Peyer's patch (tissue), 4 donors: ENCODE measurements around the gene PLAC8.

Experiments used
- POLR2A ChIP-seq, 2 donors: fragments of 450-650 bp; IDR thresholded peaks; one replicate each; pipeline ENCODE4 v1.5.1; 2017; ENCODE audit warnings: antibody characterized with exemption in 2 of 2, mild to moderate bottlenecking in 2 of 2, moderate library complexity in 2 of 2
- TF ChIP-seq, protein P1 (sequence below), 6 experiments: fragments of 450-650 bp in 4 of 6; fragments of 200-600 bp in 2 of 6; sonication (generic) in 1 of 6; IDR thresholded peaks; one replicate each; pipeline ENCODE4 v1.5.1; 2017 to 2019; ENCODE audit warnings: antibody characterized with exemption in 6 of 6, mild to moderate bottlenecking in 3 of 6, moderate library complexity in 1 of 6

DNA sequence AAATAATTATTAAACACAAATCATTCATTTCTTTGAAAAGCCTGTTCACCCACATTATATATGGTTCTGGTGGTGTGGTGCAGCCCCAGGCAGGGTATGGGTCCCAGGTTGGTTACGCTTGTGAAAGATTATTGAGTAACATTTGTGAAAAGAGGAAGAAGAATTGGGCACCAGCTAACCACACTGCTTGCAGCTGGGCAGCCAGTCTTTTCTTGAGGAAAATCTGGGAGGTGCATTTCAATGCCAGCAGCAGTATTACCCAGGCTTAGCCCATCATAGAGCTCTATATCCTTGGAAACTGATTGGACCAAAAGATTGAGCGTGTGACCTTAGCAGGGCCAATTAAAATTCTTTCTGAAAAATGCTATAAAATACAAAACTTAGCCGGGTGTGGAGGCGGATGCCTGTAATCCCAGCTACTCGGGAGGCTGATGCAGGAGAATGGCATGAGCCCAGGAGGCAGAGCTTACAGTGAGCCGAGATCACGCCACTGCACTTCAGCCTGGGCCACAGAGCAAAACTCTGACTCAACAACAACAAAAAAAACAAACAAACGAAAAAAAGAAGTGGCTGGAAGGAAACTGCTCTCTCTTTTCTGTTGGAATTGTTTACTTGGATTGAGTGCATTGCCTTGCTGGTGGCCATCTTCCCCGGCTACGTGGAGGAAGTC is 9.7 kb upstream of the PLAC8 start:
- TF ChIP-seq, protein P1, sequence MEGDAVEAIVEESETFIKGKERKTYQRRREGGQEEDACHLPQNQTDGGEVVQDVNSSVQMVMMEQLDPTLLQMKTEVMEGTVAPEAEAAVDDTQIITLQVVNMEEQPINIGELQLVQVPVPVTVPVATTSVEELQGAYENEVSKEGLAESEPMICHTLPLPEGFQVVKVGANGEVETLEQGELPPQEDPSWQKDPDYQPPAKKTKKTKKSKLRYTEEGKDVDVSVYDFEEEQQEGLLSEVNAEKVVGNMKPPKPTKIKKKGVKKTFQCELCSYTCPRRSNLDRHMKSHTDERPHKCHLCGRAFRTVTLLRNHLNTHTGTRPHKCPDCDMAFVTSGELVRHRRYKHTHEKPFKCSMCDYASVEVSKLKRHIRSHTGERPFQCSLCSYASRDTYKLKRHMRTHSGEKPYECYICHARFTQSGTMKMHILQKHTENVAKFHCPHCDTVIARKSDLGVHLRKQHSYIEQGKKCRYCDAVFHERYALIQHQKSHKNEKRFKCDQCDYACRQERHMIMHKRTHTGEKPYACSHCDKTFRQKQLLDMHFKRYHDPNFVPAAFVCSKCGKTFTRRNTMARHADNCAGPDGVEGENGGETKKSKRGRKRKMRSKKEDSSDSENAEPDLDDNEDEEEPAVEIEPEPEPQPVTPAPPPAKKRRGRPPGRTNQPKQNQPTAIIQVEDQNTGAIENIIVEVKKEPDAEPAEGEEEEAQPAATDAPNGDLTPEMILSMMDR (IDR thresholded peaks at IDR 0.05), result no peak
- no peak for TF ChIP-seq POLR2A (IDR thresholded peaks at IDR 0.05)
